Globus pallidus (tissue), 1 donor: Measurements from ENCODE around the gene SNRNP35.
"Not testable (repeated sequence)": the region's sequence is repeated elsewhere in the genome, so short reads cannot be mapped to it uniquely, and the experiment has no call there.

Experiments used
- DNase-seq: peaks from one replicate; pipeline ENCODE4 v3.0.0-alpha.2; 2015; ENCODE audit warnings: low spot score

The SNRNP35 gene

DNA sequence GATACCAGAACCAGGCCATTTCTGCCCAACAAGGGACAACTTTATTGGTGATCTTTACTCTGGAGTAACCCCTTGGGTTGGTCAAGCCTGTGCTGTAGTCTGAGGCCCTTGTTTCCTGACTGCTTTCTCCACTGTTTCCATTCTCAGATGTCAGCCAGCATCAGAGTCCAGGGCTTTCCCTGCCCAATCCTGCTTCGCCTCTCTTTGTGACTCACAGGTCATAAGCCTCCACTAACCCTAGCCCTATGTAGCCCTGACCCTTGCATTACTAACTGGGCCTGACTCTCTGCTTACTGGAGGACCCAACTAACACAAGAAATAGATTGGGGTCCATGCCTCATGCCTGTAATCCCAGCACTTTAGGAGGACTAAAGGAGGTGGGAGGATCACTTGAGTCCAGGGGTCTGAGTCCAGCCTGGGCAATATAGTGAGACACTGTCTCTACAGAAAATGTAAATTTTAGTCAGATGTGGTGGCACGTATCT lies 8.6 kb upstream of the SNRNP35 start:
- DNase-seq = no peak

DNA sequence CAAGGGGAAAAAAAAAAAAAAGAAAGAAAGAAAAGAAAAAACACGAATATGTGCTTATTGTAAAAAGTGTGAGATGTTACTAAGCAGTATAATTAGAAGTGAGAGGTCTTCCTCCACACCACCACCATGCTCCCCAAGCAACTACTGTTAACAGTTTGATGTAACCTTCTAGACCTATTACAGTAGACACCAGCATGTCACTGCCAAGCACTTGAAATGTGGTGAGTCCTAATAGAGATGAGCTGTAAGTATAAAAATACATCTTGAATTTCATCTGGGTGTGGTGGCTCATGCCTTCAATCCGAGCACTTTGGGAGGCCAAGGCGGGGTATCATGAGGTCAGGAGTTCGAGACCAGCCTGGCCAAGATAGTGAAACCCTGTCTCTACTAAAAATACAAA lies 8.1 kb upstream of the SNRNP35 start:
- no peak for DNase-seq

DNA sequence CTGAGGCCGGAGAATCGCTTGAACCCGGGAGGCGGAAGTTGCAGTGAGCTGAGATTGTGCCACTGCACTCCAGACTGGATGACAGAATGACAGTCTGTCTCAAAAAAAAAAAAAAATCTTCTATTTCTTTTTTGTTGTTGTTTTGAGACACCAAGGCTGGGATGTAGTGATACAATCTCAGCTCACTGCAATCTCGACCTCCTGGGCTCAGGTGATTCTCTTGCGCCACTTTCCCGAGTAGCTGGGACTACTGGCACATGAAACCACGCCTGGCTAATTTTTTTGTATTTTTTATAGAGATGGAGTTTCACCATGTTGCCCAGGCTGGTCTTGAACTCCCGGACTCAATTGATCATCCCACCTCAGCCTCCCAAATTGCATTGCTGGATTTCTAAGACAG lies 7.3 kb upstream of the SNRNP35 start:
- no peak for DNase-seq

DNA sequence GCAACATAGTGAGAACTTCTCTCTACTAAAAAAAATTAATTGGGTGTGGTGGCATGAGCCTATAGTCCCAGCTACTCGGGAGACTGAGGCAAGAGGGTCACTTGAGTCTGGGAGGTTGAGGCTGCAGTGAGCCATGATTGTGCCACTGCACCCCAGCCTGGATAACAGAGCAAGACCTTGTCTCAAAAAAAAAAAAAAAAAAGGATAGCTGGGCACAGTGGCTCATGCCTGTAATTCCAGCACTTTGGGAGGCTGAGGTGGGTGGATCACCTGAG lies 5.7 kb upstream of the SNRNP35 start:
- DNase-seq = not testable (repeated sequence)

DNA sequence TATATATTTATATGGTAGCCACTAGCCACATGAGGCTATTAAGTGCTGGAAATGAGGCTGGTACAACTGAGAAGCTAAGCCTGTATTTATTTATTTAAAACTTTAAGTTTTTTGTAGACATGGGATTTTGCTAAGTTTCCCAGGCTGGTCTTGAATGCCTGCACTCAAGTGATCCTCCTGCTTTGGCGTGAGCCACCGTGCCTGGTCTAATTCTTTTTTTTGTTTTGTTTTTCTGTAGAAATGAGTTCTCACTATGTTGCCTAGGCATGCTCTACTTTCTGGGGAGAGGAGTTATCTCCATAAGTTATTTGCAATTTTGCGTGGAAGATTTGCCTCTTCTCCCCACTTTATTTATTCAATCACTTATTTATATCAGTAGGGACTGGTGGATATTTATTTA lies 4.8 kb upstream of the SNRNP35 start:
- DNase-seq = no peak

DNA sequence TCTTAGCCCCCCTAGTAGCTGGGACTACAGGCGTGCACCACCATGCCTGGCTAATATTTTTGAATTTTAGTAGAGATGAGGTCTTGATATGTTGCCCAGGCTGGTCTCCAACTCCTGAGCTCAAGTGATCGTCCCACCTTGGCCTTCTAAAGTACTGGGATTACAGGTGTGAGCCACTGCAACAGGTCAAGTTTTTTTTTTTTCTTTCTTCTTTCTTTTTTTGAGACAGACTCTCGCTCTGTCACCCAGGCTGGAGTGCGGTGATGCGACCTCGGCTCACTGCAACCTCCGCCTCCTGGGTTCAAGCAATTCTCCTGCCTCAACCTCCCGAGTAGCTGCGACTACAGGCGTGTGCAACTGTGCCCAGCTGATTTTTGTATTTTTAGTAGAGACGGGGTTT lies 5.2 kb downstream of the SNRNP35 start:
- not testable (repeated sequence) for DNase-seq

DNA sequence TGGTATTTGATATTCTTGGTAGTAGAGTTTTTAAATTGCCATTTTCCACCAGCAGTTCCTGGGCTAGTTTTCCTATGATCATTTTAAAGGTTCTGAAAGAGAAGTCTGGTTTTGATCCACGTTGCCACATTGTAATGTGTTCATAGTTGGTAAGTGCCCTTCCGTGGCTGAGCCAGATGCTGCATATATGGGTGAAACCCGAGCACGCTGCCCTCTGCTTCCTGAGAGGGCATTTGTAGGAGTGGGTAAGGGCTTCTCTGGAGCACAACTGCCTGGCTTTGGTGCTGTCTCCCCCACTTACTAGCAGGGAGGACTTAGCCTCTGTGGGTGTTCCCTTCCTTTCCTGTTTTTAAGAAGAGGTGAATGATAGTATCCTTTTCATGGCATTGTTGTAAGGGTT lies 7.1 kb downstream of the SNRNP35 start:
- no peak for DNase-seq

DNA sequence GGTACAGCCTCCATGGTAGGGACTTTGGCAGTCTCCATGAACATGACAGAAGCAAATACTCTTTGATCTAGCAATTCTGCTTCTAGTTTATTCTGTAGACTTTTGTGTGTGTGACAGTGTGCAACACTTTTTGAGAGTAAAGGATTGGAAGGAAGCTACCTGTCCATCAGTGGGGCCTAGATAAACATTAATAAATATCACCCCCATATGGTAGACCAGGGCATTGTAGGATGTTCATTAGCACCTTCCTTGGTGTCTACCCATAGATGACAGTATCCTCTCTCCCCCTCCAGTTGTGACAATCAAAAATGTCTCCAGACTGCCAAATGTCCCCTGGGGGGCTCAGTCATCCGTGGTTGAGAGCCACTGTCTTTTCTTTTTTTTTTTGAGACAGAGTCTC lies 10.8 kb downstream of the SNRNP35 start:
- no peak for DNase-seq

DNA sequence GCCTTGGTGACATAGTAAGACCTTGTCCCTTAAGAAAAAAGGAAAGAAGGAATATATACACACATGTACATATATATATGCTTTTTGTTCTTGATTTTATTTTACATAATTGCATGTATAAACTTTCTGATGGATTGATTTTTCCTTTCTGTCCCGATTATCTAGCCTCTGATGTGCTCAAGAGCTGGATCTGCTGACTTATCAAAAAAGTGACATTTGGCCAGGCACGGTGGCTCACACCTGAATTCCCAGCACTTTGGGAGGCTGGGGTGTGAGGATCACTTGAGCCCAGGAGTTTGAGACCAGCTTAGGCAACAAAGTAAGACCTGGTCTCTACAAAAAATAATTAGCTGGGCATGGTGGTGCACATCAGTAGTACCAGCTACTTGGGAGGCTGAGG lies 12.0 kb downstream of the SNRNP35 start:
- DNase-seq = no peak

DNA sequence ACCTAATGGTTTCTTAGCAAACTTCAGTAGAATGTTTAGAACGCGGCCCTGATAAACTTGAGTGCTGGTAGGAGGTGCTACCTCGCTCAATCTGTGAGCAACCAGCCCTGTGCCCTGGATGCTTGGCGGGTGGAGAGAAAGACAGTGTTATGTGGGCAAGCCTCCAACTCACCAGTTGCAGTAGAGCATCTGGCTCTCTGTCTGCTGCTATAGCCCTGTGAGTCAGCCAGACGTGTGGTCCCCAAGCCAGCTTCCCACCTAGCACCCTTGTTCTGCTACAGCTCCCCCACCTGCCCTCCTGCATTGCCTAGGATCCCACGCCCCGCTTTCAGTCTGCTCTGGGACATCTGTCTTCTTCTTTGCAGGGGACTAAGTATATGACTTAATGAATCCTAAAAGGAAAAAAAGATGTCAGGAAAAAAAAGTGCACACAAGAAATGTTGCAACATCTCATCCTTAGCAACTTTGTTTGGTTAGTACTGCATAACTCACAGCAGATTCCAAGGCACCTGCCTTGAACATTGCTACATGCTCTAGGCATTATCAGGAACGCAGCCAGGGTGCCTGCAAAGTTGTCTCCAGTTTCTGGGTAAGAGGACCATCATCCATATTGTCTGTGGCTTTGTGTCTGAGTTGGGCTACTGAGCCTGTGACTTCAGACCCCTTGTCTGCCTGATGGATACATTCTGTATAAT lies 13.6 kb downstream of the SNRNP35 start:
- DNase-seq = no peak

DNA sequence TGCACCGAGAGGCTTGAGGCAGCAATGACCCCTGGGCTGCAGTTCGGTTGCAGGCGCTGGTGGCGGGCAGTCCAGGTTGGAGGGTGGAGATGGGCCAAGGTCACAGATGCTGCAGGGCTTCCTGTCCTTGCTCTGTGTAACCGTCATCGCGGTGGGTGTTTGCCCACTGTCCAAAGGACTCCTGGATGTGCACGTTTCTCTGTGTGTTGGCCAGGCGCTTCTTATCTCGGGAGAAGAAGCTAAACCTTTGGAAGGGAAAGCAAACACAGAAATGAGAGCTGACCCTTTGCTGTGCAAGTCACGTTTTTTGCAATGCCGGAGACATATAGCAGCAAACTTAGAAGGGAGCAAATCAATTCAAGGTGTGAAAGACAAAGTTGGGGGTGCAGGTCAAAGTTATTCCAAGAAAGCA lies 14.5 kb downstream of the SNRNP35 start:
- DNase-seq = no peak

DNA sequence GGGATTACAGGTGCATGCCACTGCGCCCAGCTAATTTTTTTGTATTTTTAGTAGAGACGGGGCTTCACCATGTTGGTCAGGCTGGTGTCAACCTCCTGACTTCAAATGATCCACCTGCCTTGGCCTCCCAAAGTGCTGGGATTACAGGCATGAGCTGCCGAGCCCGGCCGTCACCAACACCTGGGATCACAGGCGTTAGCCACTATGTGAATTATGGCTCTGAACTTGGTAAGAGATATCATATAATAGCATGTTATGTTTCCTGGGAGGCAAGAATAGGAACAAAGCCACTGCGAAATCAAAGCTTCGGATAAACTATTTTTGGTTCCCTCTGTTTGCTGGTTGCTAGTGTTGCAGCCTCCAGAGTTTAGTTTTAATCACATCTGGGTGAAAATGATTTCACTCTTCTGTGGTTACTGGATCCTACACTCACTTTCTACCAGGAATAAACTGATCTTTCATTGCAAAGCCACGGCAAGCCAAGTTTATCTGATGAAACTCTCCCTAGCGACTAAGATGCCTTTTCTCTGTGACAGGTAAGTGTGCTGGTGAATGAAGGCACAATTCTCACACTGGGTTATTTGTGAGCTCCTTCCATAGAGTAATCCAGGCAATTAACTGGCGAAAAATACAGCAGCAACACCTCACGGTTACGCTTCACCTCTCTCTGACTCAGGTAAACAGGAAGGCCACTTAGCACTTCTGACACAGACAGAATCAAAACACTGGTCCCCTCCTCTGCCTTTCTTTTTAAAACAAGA lies 16.7 kb downstream of the SNRNP35 start:
- no peak for DNase-seq

DNA sequence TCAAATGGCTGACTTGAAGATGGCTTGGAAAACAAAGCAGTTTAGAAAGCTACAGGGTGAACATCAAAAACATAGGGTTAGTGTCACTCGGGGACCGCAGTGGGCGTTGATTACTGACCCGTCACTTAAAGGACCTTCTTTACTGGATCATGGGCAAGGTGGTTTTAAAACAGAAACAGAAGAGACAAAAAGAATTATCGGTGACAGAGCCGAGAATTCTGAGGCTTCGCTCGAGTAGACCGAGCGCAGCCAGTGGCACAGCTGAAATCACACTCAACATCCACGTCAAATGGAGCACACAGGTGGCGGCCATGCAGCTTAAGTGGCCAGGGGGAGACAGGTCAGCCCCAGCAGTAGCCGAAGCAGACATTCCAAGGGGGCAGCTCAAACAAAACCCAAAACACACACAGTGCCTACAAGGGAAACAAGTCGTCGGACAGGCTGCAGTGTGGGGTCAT lies 17.3 kb downstream of the SNRNP35 start:
- DNase-seq = no peak

DNA sequence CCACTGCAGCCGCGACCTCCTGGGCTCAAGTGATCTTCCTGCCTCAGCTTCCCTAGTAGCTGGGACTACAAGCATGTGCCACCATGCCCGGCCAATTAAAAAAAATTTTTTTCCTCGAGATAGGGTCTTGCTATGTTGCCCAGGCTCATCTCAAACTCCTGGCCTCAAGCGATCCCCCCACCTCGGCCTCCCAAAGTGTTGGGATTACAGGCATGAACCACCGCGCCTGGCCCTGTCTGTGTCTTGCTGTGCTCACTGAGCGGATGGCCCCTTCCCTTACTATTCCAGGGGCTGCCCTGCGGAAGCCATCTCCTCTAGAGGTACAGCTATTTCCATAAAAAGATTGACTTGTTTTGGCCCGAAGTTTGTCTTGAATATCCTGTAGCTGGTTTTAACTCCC lies 20.1 kb downstream of the SNRNP35 start:
- DNase-seq = no peak

DNA sequence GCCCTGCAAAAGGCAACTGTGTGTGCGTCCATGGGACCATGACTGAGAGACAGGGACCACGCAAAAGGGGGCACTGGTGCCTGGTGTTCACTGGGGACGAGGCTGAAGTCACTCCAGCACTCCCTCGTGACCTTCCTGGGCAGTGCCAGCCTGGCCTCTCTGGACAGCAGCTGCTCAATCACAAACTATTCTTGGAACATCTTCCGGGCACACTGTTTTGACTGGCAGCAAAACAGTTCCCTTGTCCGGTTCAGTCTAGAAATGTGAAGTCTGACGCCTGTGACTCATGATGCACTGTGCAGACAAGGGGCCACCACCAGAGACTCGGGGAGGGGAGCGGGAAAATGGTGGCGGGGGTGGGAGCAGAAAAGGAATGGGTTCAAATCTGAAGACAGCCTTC lies 20.8 kb downstream of the SNRNP35 start:
- DNase-seq = peak; percentile 94

DNA sequence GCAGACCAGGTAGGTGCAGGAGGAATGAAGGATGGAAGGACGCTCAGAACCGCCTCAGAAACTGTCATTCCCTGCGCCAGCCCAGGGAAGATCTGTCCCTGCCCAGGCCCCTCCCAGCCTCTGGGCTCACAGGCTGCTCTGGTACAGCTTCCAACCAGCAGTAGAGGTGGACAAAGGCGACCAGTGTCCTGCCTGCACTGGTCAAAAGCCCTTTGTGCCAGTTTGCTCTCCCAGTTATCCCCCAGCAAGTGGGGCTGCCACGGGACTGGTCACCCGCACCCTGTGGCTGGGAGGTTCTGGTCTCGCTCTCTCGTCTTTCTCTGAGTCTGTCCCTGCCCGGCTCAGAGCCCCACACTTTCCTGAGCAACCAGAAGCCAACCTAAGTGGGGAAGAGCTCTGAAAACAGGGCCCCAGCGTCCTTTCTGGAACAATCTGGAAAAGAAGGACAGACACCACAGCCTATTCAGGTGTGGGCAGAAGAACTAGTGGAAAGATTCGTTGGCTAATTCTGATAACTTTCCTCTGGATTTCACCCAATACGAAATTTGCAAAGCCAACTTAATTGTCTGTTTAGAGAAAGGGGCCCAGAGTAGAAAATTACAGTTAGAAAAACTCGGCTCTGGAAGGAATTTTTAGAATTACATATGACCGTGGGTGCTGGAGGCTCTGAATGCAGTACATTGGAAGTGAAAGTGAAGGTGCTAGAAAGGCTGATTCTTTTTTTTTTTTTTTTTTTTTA lies 21.7 kb downstream of the SNRNP35 start:
- DNase-seq = peak; percentile 99

DNA sequence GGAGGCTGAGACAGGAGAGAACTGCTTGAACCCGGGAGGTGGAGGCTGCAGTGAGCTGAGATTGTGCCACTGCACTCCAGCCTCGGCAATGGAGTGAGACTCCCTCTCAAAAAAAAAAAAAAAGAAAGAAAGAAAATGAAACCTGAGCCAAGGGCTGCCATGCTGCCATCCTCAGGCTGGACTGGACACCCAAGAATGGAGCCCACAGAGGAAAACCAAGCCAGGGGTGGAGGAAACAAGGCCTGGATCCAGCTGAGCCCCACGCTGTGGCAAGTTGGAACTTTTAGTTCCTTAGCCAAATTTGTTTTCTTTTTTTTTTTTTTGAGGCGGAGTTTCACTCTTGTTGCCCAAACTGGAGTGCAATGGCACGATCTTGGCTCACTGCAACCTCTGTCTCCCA lies 23.3 kb downstream of the SNRNP35 start:
- not testable (repeated sequence) for DNase-seq

DNA sequence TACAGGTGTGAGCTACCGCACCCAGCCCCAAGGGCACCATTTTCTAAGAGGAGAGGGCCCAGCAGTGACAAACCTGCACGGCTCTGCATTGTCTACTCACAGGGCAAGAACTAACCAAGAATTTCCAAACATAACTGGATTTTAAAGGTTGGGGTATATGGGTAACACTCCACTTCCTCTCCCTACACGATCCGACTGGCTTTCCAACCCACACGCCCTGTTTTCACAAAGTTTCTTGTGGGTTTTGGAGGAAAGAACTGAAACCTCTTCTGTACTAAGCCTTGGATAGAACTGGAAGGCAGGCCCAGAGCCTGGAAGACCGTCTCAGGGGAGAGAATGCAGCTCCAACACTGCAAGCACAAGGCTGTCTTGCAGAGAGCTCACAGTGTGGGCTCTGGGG lies 24.9 kb downstream of the SNRNP35 start:
- DNase-seq = no peak

DNA sequence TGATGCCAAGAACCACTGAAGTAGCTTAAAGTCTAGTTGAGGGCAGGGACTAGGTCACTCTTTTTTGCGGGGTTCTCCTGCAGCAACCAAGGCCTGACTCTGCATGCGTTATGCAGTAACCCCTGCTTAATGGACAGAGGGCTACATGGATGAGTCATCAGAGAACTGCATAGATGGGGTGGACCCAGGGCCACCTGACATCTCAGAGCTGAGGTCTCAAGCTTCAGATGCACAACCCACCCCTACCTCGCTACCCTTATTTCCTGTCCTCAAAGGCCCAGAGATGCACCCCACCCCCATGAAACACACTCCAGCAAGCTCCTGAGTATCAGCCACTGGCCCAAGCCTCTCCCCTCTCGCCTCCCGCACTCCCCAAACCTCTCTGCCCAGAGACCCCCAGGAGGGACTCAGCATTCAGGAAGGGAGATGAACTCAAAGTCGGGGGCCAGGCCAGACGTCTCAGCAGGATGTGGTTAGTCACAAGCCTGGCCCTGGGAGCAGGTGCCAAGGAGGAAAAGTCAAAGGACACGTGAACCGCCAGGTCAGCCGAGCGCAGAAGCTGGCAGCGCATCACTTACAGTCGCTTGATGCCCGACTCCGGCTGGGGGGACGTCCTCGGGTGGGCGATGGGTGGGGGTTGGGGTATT lies 25.8 kb downstream of the SNRNP35 start:
- DNase-seq = no peak

DNA sequence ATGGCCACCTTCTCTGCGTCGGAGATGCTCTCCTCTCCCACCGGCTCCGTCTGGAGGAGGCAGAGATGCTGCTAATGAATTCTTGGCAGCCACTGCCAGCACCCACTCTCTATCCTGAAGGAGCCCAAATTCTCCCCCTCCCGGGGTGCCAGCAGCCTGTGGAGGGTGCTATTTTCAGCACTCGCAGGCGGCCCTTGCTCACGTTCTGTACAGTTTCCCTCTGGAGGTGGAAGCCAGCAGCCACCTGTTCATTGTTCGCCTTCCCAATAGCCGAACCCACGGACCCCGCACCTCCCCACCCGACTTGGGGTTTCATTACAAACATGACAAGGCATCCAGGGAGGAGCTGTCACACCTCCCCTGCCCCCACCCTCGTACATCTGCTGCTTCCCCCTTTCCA lies 27.8 kb downstream of the SNRNP35 start:
- no peak for DNase-seq

DNA sequence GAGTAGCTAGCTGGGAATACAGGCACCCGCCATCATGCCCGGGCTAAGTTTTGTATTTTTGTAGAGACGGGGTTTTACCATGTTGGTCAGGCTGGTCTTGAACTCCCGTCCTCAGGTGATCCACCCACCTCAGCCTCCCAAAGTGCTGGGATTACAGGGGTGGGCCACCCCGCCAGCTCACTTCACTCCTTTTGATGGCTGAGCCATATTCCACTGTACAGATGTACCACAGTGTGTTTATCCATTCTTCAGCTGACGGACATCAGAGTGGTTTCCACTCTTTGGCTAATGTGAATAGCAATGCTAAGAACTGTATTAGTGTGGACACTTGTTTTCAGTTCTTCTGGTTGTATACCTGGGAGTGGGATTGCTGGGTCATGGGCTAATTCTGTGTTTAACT lies 29.5 kb downstream of the SNRNP35 start:
- no peak for DNase-seq

DNA sequence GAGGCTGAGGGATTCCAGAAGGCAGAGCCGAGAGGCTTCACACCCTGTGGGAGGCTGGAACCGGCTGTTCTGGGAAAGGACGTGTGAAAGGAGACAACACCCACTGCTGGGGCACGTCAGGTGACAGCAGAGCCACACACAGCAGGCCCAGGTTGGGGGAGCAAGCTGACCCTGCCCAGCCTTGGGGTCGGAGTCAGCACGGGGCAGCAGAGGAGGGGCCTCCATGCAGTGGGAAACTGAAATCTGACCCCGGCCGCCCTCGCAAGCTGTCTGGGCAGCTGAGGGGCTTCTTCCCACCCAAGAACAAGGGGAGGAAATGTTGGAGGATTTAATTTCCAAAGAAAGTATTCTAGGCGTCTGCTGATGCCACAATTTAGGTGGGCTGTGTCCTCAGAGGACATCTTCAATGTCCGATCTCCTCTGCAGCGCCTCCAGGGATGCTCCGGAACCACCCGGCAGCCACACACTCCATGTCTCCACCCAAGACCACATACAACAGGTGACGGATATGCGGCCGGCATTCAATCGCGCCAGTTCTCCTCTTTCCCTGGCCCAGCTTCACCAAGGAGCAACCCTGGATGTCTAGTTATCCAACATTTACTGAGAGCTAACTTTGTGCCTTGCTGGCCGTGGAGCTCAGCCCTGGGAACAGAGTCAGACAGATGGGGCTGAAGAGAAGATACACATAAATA lies 30.7 kb downstream of the SNRNP35 start:
- no peak for DNase-seq
